ENCODE data around the gene EBF3.
"Not testable (repeated sequence)": the region's sequence is repeated elsewhere in the genome, so short reads cannot be mapped to it uniquely, and the experiment has no call there.

DNA sequence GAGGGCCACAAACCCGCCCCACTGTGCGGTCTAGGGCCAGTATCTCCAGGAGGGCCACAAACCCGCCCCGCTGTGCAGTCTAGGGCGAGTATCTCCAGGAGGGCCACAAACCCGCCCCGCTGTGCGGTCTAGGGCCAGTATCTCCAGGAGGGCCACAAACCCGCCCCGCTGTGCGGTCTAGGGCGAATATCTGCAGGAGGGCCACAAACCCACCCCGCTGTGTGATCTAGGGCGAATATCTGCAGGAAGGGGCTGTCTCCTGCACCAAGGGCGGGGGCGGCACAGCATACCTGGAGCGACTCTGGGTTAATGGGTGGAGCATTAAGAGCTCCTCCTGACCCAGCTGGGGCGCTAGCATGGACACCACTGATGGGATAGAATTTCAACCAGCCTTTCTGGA is 43.9 kb downstream of the EBF3 start:
- TF ChIP-seq, protein P1, sequence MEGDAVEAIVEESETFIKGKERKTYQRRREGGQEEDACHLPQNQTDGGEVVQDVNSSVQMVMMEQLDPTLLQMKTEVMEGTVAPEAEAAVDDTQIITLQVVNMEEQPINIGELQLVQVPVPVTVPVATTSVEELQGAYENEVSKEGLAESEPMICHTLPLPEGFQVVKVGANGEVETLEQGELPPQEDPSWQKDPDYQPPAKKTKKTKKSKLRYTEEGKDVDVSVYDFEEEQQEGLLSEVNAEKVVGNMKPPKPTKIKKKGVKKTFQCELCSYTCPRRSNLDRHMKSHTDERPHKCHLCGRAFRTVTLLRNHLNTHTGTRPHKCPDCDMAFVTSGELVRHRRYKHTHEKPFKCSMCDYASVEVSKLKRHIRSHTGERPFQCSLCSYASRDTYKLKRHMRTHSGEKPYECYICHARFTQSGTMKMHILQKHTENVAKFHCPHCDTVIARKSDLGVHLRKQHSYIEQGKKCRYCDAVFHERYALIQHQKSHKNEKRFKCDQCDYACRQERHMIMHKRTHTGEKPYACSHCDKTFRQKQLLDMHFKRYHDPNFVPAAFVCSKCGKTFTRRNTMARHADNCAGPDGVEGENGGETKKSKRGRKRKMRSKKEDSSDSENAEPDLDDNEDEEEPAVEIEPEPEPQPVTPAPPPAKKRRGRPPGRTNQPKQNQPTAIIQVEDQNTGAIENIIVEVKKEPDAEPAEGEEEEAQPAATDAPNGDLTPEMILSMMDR (IDR thresholded peaks at IDR 0.05; ENCODE audit: extremely low read depth in 1 of 2, insufficient read depth in 1 of 2, low read depth in 1 of 2, low read length in 2 of 2) = not testable (repeated sequence)
- TF ChIP-seq EZH2 (IDR thresholded peaks at IDR 0.05; ENCODE audit: borderline replicate concordance, low read depth, low read length, severe bottlenecking); MAX (IDR thresholded peaks at IDR 0.05; ENCODE audit: insufficient read depth, insufficient read length); POLR2A (IDR thresholded peaks at IDR 0.05; ENCODE audit: low read depth, low read length); GATA2 (IDR thresholded peaks at IDR 0.05; ENCODE audit: insufficient read depth, insufficient read length, low read depth, low read length); FOS (IDR thresholded peaks at IDR 0.05; ENCODE audit: borderline replicate concordance, insufficient read depth, low read length); POLR2AphosphoS5 (IDR thresholded peaks at IDR 0.05; ENCODE audit: insufficient read depth, low read depth, low read length): not testable (repeated sequence)
